H1 (cell line): ENCODE results near the gene VIPR2. TPM values are rescaled to one million over a fixed set of nuclear protein-coding genes. Genes with fewer than 3 reads are reported as not detected.

Experiments
- CTCF ChIA-PET: fragments of 300-600 bp; sonication (Branson Sonifier 250); formaldehyde crosslinking; loops from one replicate; lab custom pipeline; 2021; ENCODE audit not compliant: partially characterized antibody; lab: Charles Lee
- POLR2A ChIA-PET: fragments of 300-600 bp; sonication (Branson Sonifier 250); formaldehyde crosslinking; loops from one replicate; lab custom pipeline; 2021; ENCODE audit warnings: inconsistent platforms; ENCODE audit not compliant: partially characterized antibody; lab: Charles Lee
- DNase-seq, 2 experiments: peaks; one replicate each; pipeline versions ENCODE4 v3.0.0 to v3.0.0-alpha.2; 2010 to 2022; ENCODE audit warnings: low spot score in 2 of 2, low read depth in 1 of 2, mixed read lengths in 1 of 2
- FAIRE-seq: peaks from 2 replicates; lab custom pipeline; 2011; peaks lifted over from hg19 to GRCh38; lab: Jason Lieb, UNC
- H2AFZ ChIP-seq: 2 replicates; pipeline ENCODE4 v1.8.1; 2012; ENCODE audit warnings: low read length, inconsistent platforms
- H2AK5ac ChIP-seq: 2 replicates; pipeline ENCODE4 v1.6.1; 2013; ENCODE audit warnings: low read depth, low read length
- H2BK120ac ChIP-seq: replicated peaks from 2 replicates; pipeline ENCODE3; 2013; ENCODE audit warnings: low read depth, low read length, inconsistent platforms
- H2BK12ac ChIP-seq: 2 replicates; pipeline ENCODE4 v1.6.1; 2013; ENCODE audit warnings: low read depth, low read length
- H2BK15ac ChIP-seq: 2 replicates; pipeline ENCODE4 v1.6.1; 2013; ENCODE audit warnings: low read length
- H2BK20ac ChIP-seq: 2 replicates; pipeline ENCODE4 v1.6.1; 2013; ENCODE audit warnings: low read length
- H2BK5ac ChIP-seq: 2 replicates; pipeline ENCODE4 v1.6.1; 2013; ENCODE audit warnings: low read depth, low read length
- H3K14ac ChIP-seq: 2 replicates; pipeline ENCODE4 v1.6.1; 2013; ENCODE audit warnings: inconsistent platforms; ENCODE audit not compliant: insufficient read length
- H3K18ac ChIP-seq: 2 replicates; pipeline ENCODE4 v1.6.1; 2013; ENCODE audit warnings: low read length; ENCODE audit errors: extremely low read depth
- H3K23ac ChIP-seq: 2 replicates; pipeline ENCODE4 v1.6.1; 2013; ENCODE audit warnings: inconsistent platforms; ENCODE audit not compliant: insufficient read length
- H3K23me2 ChIP-seq: 2 replicates; pipeline ENCODE4 v1.6.1; 2013; ENCODE audit warnings: low read depth, low read length
- H3K27ac ChIP-seq: 2 replicates; pipeline ENCODE4 v1.6.1; 2011; ENCODE audit warnings: low read depth, low read length, inconsistent platforms
- H3K27me3 ChIP-seq, 4 experiments: replicated peaks in 1 of 4; 1 replicate in 1 of 4; 2 replicates in 3 of 4; pipeline versions ENCODE4 v1.6.1 to v1.8.1; 2011 to 2013; ENCODE audit warnings: low read length in 3 of 4, mild to moderate bottlenecking in 3 of 4, inconsistent platforms in 2 of 4, mixed read lengths in 2 of 4, moderate library complexity in 1 of 4; ENCODE audit not compliant: control insufficient read depth in 3 of 4, insufficient read depth in 3 of 4; ENCODE audit errors: extremely low read depth in 1 of 4
- H3K36me3 ChIP-seq, 4 experiments: 2 replicates each; pipeline versions ENCODE4 v1.6.1 to v1.8.1; 2011 to 2013; ENCODE audit warnings: mild to moderate bottlenecking in 4 of 4, low read length in 3 of 4, moderate library complexity in 2 of 4, control low read depth in 1 of 4, inconsistent platforms in 1 of 4; ENCODE audit not compliant: insufficient read depth in 4 of 4, control insufficient read depth in 2 of 4
- H3K4ac ChIP-seq: replicated peaks from 2 replicates; pipeline ENCODE3; 2013; ENCODE audit warnings: low read length, low read depth, mixed read lengths, inconsistent platforms; ENCODE audit not compliant: insufficient read length
- H3K4me1 ChIP-seq, 4 experiments: replicated peaks in 1 of 4; 1 replicate in 1 of 4; 2 replicates in 3 of 4; pipeline versions ENCODE4 v1.6.1 to v1.8.1; 2011 to 2013; ENCODE audit warnings: low read length in 3 of 4, inconsistent platforms in 2 of 4, mixed read lengths in 1 of 4; ENCODE audit not compliant: insufficient read depth in 4 of 4, control insufficient read depth in 3 of 4
- H3K4me2 ChIP-seq, 2 experiments: 2 replicates each; pipeline versions ENCODE4 v1.6.1 to v1.8.1; 2011 to 2013; ENCODE audit warnings: low read depth in 2 of 2, low read length in 2 of 2, control low read depth in 1 of 2, inconsistent platforms in 1 of 2, mild to moderate bottlenecking in 1 of 2; ENCODE audit not compliant: insufficient read depth in 1 of 2
- H3K4me3 ChIP-seq, 4 experiments: fragments of 200-600, 300-600 bp in 1 of 4; sonication (generic), shearing (Covaris generic), sonication (Bioruptor Twin) in 1 of 4; 2 replicates each; pipeline versions ENCODE4 v1.5.1 to v1.8.1; 2011 to 2016; ENCODE audit warnings: low read length in 4 of 4, low read depth in 3 of 4, control low read depth in 2 of 4, inconsistent platforms in 2 of 4, mild to moderate bottlenecking in 2 of 4, mixed read lengths in 1 of 4, moderate library complexity in 1 of 4; ENCODE audit not compliant: insufficient read depth in 2 of 4; ENCODE audit errors: extremely low read depth in 1 of 4
- H3K56ac ChIP-seq: replicated peaks from 2 replicates; pipeline ENCODE3; 2013; ENCODE audit warnings: low read depth, mild to moderate bottlenecking, mixed read lengths, low read length, inconsistent platforms; ENCODE audit not compliant: insufficient read length
- H3K79me1 ChIP-seq: 2 replicates; pipeline ENCODE4 v1.6.1; 2013; ENCODE audit warnings: low read depth, low read length, control low read depth
- H3K79me2 ChIP-seq, 2 experiments: 2 replicates each; pipeline versions ENCODE4 v1.6.1 to v1.8.1; 2012 to 2013; ENCODE audit warnings: low read length in 2 of 2, mild to moderate bottlenecking in 2 of 2, inconsistent platforms in 1 of 2; ENCODE audit not compliant: insufficient read depth in 2 of 2, control insufficient read depth in 1 of 2
- H3K9ac ChIP-seq, 4 experiments: replicated peaks in 1 of 4; 1 replicate in 1 of 4; 2 replicates in 3 of 4; pipeline versions ENCODE4 v1.6.1 to v1.8.1; 2011 to 2013; ENCODE audit warnings: low read depth in 3 of 4, low read length in 3 of 4, control low read depth in 2 of 4, mild to moderate bottlenecking in 2 of 4, moderate library complexity in 2 of 4, inconsistent platforms in 1 of 4; ENCODE audit errors: extremely low read depth in 1 of 4
- H3K9me3 ChIP-seq, 2 experiments: 2 replicates each; pipeline versions ENCODE4 v1.6.1 to v1.8.1; 2012 to 2013; ENCODE audit warnings: mild to moderate bottlenecking in 2 of 2, moderate library complexity in 2 of 2, control low read depth in 1 of 2, inconsistent platforms in 1 of 2, low read depth in 1 of 2, low read length in 1 of 2, mixed read lengths in 1 of 2; ENCODE audit not compliant: insufficient read depth in 2 of 2
- H4K20me1 ChIP-seq, 2 experiments: replicated peaks in 1 of 2; 2 replicates each; pipeline versions ENCODE3 to v1.8.1; 2011 to 2013; ENCODE audit warnings: inconsistent platforms in 2 of 2, low read length in 2 of 2, mild to moderate bottlenecking in 1 of 2; ENCODE audit not compliant: insufficient read depth in 2 of 2, control insufficient read depth in 1 of 2
- H4K5ac ChIP-seq: 2 replicates; pipeline ENCODE4 v1.6.1; 2013; ENCODE audit warnings: low read length, low read depth, mixed read lengths, inconsistent platforms; ENCODE audit not compliant: insufficient read length
- H4K8ac ChIP-seq: 2 replicates; pipeline ENCODE4 v1.8.0; 2013; ENCODE audit warnings: mild to moderate bottlenecking, moderate library complexity, low read length, inconsistent platforms; ENCODE audit not compliant: insufficient read depth; ENCODE audit errors: extremely low read depth
- H4K91ac ChIP-seq: replicated peaks from 2 replicates; pipeline ENCODE3; 2013; ENCODE audit warnings: low read length, mixed read lengths, inconsistent platforms; ENCODE audit not compliant: insufficient read length
- CREB1 ChIP-seq: IDR thresholded peaks from 2 replicates; pipeline ENCODE4 v1.6.1; 2012; ENCODE audit warnings: inconsistent platforms
- EP300 ChIP-seq, 2 experiments: IDR thresholded peaks; 1 replicate in 1 of 2; 2 replicates in 1 of 2; pipeline ENCODE4 v1.6.1; 2011 to 2012; ENCODE audit warnings: low read depth in 2 of 2, low read length in 2 of 2, mild to moderate bottlenecking in 2 of 2, borderline replicate concordance in 1 of 2, inconsistent platforms in 1 of 2, moderate library complexity in 1 of 2
- KDM4A ChIP-seq: IDR thresholded peaks from one replicate; pipeline ENCODE4 v1.7.1; 2012; ENCODE audit warnings: low read depth, mild to moderate bottlenecking, moderate library complexity, low read length, inconsistent platforms; ENCODE audit not compliant: severe bottlenecking
- RNF2 ChIP-seq: fragments of 200-900, 300-1000 bp; sonication (generic); IDR thresholded peaks from 2 replicates; pipeline ENCODE4 v1.7.1; 2016; ENCODE audit warnings: borderline replicate concordance, low read depth, mild to moderate bottlenecking, antibody characterized with exemption, low read length; ENCODE audit not compliant: poor library complexity, severe bottlenecking; ENCODE audit errors: missing control alignments
- SP1 ChIP-seq: IDR thresholded peaks from 2 replicates; pipeline ENCODE4 v1.6.1; 2011; ENCODE audit warnings: low read depth, low read length
- SRF ChIP-seq: IDR thresholded peaks from 2 replicates; pipeline ENCODE4 v1.6.1; 2011; ENCODE audit warnings: mild to moderate bottlenecking, low read depth, low read length, moderate library complexity
- WGBS, 2 experiments: shearing (Covaris generic) in 1 of 2; methylation state at CpG; one replicate each; pipeline versions ENCODE4 v1.1.6 to v1.1.7; 2013 to 2015; ENCODE audit warnings: low lambda C conversion rate in 2 of 2, mixed read lengths in 2 of 2, inconsistent platforms in 1 of 2, low coverage in 1 of 2, missing lambda C conversion rate in 1 of 2; ENCODE audit not compliant: insufficient replicate concordance in 2 of 2, insufficient coverage in 1 of 2, insufficient read length in 1 of 2; ENCODE audit errors: extremely low coverage in 1 of 2, missing lambda C conversion rate in 1 of 2; 5-methylcytosine and 5-hydroxymethylcytosine counted together
- polyA plus RNA-seq, 7 experiments: library from polyadenylated mRNA; depleted of rRNA in 3 of 7; stranded (reverse) in 5 of 7; unstranded in 2 of 7; fragments of >200 nt in 5 of 7; fragments of 200-250 nt in 2 of 7; gene quantifications; 1 replicate in 5 of 7; 2 replicates in 1 of 7; 4 replicates in 1 of 7; pipeline versions ENCODE4 v1.2.1 to v1.2.3, GENCODE V29; 2011 to 2013; ENCODE audit warnings: missing spikeins in 2 of 7, mixed read lengths in 2 of 7
- total RNA-seq: library from RNA; stranded (reverse); fragmentation: NEBNext Ultra II Directional; extraction: Animal tissue kit (Norgen Biotek cat#: 25700); gene quantifications from 2 replicates; pipeline ENCODE4 v1.2.1, GENCODE V29; 2021

Gene VIPR2
- total and polyA plus RNA-seq, 2 of the 8 experiments (the other 6 are each of a cell fraction or from before 2014, with no cell fraction given): 2.4 to 6.3 TPM

DNA sequence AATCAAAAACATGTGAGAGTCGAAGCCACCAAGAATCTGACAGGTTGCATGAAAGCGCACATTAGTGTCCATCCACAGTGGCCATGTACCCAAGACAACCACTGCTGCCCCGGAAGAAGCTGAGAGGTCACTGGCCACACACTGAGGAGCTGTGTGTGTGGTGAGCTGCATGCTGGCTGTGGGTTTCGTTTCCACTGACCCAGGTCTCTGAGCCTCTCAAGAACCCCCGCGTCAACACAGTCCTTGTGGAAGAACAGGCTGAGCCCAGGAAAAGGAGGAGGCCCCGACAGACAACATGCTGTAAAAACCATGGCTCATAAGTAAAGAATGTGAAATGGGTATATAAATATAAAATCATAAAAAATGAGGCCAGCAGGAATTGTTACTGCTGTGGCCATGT is 8.2 kb downstream of the VIPR2 start:
- H2BK5ac ChIP-seq: no peak overlapping the region
- H3K9me3 ChIP-seq: peaks cover 0 to 3% of the 10 kb centered on the region in 2 experiments; a peak in 1 of 4 replicates
- H3K4me3 ChIP-seq: no peak overlapping the region
- H2BK12ac ChIP-seq: no peak overlapping the region
- POLR2A ChIA-PET: no interaction called here
- no peak overlapping the region for H3K18ac ChIP-seq
- CTCF ChIA-PET: interaction anchor here (1.2 to 1.4 kb wide), 2 partner anchors 18 to 160 kb away, joined by 3 to 5 read pairs; no protein-coding TSS in a partner anchor
- H3K27ac ChIP-seq: no peak overlapping the region
- H4K8ac ChIP-seq: no peak overlapping the region
- H3K4me1 ChIP-seq: peaks cover 4 to 20% (median 14%) of the 10 kb centered on the region in 4 experiments
- peak overlapping the region; percentile 77 for H2BK120ac ChIP-seq
- H3K27me3 ChIP-seq: no peaks in the 10 kb centered on the region
- H2BK15ac ChIP-seq: peak overlapping the region; percentile 92; the same call in 1 of the 2 replicates
- no peak overlapping the region for H2AFZ ChIP-seq
- H3K23ac ChIP-seq: no peak overlapping the region
- no peak overlapping the region for H3K56ac ChIP-seq
- WGBS, 2 experiments: 89% methylated on average over 6 of the region's 7 CpGs; no CpG with 5 or more reads in 1 of the 2 experiments
- TF ChIP-seq RNF2 (no peak), SRF (no peak), EP300 (IDR thresholded peaks at IDR 0.05; ENCODE audit: borderline replicate concordance in 1 of 2, low read depth in 2 of 2, low read length in 2 of 2) (no peak), KDM4A (no peak), CREB1 (no peak), SP1 (no peak)
- TF ChIP-seq, all 59 proteins: peak for 0
- FAIRE-seq (no peak), DNase-seq (no peak)
- no peak overlapping the region for H4K5ac ChIP-seq
- no peaks in the 10 kb centered on the region for H3K79me1 ChIP-seq
- no peaks in the 10 kb centered on the region for H3K23me2 ChIP-seq
- H3K36me3 ChIP-seq: peaks cover 0 to 17% (median 1%) of the 10 kb centered on the region in 4 experiments; a peak in 4 of 8 replicates
- peak overlapping the region; percentile 42 for H4K91ac ChIP-seq
- no peak overlapping the region for H3K9ac ChIP-seq
- no peaks in the 10 kb centered on the region for H3K79me2 ChIP-seq
- H3K4me2 ChIP-seq: no peak overlapping the region
- no peaks in the 10 kb centered on the region for H4K20me1 ChIP-seq
- peak overlapping the region; percentile 23; the same call in 1 of the 2 replicates for H2BK20ac ChIP-seq
- peak overlapping the region; percentile 96 for H3K4ac ChIP-seq
- no peak overlapping the region for H3K14ac ChIP-seq
- no peak overlapping the region for H2AK5ac ChIP-seq
